ENCODE results near the gene MXRA8.
A peak's percentile ranks its signal among the peaks of the same experiment; 100 is the strongest.
"Not testable (repeated sequence)": the region's sequence is repeated elsewhere in the genome, so short reads cannot be mapped to it uniquely, and the experiment has no call there.

The MXRA8 gene, protein sequence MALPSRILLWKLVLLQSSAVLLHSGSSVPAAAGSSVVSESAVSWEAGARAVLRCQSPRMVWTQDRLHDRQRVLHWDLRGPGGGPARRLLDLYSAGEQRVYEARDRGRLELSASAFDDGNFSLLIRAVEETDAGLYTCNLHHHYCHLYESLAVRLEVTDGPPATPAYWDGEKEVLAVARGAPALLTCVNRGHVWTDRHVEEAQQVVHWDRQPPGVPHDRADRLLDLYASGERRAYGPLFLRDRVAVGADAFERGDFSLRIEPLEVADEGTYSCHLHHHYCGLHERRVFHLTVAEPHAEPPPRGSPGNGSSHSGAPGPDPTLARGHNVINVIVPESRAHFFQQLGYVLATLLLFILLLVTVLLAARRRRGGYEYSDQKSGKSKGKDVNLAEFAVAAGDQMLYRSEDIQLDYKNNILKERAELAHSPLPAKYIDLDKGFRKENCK

DNA sequence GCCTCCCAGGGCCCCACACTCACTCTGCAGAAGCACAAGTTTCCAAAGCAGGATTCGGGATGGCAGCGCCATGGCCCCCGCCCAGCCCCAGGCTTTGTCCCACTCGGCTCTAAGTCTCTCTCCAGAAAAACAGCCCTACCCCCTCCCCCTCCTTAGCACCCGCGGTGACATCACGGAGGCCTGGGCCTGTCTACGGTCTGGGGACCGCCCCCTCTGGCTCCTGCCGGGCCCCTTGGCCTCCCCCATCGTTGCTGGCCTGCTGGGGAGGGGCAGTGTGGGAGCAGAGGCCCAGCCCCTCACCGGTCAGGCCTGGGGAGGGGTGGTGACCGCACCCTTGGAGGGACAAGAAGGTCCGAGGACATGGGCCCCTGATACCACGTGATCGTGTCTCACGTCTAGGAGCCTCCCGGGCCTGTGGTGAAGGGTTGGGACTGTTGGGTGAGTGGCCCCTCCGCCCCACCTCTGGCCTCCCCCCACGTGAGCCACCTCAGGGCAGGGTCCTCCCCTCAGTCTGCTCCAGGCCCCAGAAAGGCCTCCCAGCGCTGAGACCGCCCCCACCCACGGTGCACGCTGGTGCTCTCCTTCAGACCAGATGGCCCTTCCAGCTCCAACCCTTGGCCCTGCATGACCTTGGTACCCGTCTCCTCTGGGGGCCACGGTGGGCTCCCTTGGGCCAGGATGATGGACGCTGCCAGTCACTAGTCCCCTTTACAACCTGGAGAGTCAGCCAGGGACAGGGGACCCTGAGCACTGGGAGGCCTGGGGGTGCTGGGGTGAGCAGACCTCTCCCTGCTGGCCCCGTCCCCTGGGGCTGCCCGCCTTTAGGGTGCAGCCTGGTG is at the start of gene MXRA8:
Gene MXRA8, minus strand, starts transcription at position 123 of the 839 bp plus-strand sequence. Its CDS starts 51 bp downstream, at position 72.
- peak; percentile 1 for DNase-seq

DNA sequence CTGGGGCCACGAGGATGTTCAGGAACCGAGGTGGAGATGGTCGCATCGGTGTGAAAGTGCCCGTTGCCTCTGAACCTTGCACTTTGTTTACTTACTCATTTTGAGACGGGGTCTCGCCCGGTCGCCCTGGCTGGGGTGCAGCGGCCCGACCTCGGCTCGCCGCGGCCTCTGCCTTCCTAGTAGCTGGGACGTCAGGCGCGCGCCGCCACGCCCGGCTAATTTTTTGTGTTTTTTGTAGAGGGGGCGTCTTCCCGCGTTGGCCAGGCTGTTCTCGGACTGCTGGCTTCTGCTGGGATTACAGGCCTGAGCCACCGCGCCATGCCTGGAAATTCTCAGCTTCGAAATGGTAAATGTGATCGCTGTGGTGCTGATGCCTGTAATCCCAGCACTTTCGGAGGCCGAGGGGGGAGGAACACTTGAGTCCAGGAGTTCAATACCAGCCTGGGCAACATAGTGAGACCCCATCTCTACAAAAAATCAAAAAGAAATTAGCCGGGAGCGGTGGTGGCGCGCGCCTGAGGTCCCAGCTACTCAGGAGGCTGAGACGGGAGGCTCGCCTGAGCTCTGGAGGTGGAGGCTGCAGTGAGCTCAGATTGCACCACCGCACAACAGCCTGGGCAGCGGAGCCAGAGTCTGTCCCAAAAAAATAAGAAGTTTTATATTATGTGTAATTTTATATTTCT is 49.4 kb upstream of the MXRA8 start:
- no peak for DNase-seq

DNA sequence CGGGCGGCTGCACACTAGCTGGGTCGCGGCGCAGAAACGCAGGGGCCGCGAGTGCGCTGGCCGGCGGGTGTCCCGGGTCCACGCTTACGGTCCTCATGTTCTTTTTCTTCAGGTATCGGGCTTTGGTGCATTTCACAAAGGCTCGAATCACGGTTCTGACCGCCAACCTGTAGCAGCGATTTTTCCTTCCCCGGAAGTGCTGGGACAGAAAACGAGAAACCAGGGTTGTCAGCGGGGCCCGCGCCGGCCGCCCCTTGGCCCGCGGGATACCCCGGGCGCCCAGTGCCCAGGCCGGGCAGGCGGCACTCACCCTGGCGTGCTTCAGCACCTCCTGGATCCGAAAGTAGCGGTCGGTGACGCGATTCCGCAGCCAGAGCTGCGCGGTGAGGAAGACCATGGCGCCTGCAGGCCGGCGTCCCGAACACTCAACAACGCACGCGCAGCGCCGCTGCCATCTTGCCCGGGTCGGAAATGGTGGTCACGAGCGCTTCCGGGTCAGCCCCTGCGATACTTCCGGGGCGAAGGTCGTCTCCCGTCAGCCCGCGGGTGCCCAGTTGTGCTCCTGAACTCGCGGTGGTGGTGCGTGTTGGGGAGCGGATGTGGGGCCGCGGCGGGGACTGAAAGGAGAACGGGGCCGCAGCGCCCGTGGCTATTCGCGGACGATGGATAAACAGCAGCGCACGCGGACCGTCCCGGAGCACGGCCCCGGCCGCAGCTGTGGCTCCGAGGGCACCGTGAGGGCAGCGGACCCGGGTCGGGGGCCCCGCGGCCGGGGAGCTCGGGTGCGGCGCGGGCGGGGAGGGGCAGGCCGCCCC is 48.7 kb upstream of the MXRA8 start, which contains the start of gene MRPL20:
Gene MRPL20, minus strand, starts transcription at position 473 of the 815 bp plus-strand sequence. Its CDS starts 76 bp downstream, at position 397.
- peak; percentile 96 for DNase-seq

DNA sequence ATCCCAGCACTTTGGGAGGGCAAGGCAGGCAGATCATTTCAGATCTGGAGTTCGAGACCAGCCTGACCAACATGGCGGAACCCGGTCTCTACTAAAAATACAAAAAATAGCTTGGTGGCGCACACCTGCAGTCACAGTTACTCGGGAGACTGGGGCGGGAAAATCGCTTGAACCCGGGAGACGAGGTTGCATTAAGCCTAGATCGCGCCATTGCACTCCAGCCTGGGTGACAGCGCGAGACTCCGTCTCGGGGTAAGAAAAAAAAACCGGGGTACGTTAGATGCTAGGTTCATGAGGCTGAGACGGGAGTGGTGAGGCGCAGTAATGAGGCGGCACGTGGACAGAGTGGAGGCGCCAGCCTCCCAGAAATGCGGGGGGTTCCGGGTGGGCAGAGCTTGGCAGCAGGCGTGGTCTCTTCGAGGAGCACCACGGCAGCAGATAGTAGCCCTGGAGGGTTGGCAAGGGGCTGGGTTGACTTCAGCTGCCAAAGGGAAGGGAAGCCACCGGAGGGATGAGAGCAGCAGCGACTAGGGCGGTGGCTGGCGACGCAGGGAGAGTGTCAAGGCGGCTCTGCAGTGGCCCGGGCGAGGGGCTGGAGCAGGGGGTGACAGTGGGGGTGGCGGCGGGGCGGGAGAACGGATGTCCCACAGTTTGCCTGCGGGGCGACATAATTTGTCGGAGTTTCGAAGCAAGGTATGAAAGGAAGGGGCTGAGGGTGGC is 47.9 kb upstream of the MXRA8 start:
- no peak for DNase-seq

DNA sequence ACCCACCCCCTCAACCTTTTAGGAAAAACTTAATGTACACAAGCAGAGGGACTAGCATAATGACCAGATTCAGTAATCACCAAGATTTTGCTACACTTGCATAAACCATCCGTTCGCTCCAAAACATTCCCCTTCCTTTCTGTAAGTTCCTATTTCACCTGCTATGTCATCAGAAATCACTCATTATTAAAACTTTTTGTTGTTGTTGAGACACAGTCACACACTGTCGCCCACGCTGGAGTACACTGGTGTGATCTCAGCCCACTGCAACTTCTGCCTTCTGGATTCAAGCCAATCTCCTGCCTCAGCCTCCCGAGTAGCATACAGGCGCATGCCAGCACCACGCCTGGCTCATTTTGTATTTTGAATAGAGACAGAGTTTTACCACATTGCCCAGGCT is 45.3 kb upstream of the MXRA8 start:
- no peak for DNase-seq

DNA sequence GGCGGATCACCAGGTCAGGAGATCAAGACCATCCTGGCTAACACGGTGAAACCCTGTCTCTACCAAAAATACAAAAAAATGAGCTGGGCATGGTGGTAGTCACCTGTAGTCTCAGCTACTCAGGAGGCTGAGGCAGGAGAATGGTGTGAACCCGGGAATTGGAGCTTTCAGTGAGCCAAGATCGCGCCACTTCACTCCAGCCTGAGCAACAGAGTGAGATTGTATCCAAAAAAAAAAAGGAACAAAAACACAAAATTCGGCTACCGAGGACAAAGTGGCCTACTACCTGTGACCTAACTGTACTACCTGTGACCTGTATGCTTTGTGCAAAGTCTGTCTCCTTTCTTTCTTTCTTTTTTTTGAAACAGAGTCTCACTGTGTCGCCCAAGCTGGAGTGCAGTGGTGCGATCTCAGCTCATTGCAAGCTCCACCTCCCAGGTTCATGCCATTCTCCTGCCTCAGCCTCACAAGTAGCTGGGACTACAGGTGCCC is 44.6 kb upstream of the MXRA8 start:
- not testable (repeated sequence) for DNase-seq

DNA sequence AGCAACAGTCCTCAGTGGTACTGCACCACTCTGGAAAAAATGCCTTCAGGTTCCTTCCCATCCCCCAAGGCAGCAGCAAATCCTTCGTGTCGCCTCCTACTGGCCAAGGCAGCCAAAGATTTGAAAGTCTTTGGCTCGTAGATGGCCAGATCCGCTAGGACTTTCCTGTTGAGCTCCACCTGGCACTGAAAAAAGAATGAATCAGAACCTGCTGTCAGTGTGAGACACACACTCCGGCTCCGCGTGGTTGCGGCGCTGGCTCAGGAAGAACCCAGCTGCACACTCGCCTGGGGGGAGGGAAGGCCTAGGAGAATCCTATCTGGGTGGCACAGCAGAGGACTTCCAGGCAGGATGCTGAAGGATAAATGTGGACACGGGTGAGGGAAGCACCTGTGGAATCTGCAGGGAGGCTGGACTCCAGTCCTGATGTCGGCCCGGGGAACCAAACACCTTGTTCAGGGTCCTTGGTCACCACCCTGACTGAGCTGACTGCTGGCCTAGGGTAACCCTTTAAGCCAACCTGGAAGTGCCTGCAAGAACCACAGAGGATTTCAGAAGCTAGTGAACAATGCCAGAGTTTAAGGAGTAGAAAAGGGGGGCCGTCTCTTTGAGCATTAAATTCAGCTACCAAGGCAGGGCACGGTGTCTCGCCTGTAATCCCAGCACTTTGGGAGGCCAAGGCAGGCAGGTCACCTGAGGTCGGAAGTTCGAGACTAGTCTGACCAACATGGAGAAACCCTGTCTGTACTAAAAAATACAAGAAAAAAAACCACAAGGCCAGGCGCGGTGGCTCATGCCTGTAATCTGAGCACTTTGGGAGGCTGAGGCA is 43.9 kb upstream of the MXRA8 start:
- peak; percentile 51 for DNase-seq

DNA sequence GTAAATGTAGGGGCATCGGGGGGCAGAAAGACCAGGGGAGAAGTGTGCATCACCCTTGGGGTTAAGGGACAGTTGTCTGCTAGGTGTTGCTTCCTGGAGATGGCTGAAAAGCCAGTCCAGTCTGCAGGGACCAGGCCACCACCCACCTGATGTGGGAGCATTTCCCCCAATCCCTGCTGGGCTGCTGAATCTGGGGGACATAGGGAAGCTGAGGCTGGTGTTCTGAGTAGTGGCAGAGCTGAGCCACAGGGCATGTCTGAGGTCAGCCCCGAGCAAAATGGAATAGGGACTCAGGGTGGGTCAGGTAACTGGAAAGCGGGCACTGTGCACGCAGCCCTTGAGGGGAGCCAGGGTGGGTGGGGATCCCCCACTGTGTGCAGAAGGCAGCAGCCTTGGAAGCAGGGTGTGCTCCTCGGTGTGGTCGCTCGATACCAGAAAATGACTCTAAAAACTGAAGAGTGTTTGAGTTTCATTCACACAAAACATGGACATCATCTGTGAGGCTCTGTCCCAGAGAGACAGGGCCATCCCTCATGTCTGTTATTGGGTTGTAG is 43.2 kb upstream of the MXRA8 start:
- DNase-seq, result no peak

DNA sequence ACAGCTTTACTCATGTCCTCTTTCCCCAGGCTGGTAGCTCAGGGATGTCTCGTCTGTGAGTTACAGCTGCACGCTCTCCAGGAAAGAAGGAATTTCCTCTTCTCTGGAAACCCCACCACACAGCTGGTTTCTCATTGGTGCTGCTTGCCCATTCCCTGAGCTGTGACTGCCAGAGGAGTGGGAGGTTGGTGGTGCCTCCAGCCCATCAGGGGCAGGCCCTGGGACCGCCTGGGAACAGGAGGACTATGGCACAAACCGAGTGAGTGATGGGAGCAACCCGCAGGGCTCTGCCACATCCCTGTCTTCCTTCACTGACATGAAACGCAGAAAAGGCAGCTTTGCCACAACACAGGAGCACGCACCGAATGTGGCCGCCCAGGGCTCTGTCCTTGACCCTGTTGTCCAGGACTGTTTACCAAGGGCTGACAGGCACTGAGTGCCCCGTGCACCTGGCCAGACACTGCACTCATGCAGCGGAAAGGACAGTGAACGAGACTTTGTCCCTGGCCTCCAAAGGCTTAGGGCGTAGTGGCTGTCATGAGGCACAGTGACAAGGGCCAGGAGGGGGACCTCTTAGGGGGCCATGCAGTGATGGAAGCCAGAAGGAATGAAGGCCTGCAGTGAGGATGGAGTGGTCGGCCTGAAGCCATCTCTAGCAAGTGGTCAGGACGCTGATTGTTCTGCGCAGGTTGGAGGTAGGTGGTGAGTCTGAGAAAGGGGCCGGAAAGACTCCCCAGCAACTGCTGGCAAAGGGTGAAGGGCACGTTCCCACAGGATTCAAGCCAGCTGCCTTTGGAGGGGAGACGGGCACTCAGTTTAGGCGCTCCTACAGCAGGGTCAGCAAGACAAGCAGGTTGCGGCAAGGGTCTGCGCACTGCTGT is 42.5 kb upstream of the MXRA8 start:
- no peak for DNase-seq

DNA sequence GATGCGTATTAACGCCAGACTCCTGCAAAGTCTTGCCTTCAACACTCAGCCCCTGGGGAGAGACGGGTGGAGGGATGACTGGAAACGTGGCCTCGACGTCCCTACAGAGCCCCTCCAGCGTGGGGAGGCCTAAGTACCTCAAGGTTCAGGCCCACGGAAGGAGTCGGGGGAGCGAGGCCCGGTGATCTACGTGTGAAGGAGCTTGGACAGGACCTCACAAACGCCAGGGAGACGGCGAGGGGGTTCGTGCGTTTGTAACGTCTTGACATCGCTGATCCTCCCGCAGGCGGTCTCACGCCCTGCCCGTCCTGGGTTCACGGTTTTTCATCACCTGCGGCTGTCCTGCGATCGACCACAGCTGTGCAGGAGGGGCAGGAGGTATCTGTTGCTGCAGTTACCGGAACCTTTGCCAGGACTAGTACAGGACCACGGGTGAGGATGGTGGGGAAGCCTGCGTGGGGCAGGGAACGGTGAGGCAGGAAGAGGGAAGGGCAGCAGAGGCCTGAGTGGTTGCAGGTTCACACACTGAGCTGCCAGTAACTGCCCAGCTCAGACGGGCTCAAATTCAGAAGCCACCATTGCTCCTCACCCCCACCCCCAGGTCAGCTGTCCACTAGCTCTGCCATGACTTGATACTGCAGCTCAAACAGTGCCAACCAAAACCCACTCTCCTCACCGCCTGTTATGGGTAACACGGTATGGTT is 41.7 kb upstream of the MXRA8 start:
- DNase-seq, result peak; percentile 33

DNA sequence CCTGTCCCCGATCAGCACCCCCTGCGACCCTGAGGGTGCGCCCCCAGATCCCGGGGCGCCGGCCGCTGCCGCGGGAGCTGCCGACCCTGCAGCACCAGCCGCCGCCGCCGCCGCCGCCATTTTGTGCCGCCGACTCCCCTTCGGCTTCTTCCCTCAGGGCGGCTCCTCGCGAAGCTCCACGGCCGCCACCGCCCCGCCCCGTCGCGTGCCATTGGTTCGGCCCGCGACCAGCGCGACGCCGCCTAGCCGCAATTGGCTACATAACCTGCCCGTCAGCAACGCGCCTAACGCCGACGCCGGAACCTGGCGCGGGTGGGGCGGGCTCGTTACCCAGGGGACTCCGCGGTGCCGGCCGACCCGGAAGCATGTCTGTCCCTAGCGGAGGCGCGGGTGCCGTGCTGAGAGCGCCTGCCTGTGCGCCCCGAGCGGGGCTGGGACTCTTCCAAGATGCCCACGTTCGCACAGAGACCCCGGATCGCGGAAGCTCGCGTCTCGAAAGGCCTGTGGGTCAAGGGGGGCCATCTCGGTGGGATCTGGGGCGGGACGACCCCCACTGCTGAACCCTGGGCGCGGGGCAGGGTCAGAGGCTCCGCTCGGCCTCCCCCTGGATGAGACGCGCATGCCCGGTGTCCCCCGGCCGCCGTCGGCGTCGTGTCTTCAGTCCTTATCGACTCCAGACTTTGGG is 41.0 kb upstream of the MXRA8 start, which contains the start of gene CCNL2:
Gene CCNL2, minus strand, starts transcription at position 149 of the 685 bp plus-strand sequence. Its CDS starts 29 bp downstream, at position 120.
- peak; percentile 100 for DNase-seq

DNA sequence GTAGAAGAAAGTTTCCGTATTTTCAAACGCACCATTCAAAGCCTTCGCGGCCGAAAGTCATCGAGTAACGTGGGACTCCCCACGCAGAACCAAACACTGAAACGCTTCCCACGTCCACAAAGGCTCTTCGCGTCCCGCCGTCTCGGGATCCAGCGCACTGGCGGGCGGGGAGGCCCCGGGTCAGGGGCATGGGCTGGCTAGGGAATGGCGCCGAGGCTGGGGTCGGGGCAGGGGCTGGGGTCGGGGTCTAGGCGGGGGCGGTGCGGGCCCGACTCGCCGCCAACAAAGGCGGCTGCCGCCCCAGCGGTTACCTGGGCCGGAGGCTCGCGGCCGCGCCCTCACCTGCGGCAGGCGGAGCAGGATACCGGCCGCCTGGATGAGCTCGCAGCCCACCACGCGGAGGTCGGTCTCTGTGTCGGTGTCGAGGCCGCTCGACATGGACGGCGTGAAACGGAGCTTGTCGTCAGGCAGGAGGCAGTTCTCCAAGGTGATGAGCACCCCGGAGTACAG is 40.4 kb upstream of the MXRA8 start:
- no peak for DNase-seq

DNA sequence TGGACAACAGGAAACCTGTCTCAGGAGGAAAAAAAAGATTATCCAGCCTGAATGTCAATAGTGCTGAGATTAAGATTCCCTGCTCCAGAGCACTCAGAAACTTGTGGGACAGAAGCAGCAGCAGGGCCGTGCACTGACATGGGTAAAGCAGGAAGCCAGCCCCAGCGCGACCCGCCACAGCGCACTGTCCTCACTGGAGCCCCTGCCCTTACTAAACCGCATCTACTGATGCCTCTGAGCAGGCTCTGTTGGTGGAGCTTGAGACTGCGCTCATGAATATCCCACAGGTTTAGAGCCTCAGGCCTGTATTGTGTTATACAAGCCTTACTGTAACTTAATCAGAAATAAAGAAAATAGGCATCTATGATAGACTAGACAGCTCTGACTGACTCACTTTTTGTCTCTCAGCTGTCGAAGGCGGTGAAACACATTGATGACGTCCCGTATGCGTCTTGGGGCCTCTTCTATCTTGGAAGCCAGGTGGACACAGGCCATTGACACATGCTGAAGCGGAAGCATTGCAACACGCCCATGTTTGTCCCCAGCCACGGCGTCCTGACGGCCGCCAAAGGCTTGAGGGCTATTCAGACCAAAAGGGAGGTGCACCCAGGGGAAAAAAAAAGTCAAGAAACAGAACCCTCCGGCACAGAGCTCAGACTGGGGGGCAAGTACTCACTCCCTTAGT is 39.6 kb upstream of the MXRA8 start:
- no peak for DNase-seq

DNA sequence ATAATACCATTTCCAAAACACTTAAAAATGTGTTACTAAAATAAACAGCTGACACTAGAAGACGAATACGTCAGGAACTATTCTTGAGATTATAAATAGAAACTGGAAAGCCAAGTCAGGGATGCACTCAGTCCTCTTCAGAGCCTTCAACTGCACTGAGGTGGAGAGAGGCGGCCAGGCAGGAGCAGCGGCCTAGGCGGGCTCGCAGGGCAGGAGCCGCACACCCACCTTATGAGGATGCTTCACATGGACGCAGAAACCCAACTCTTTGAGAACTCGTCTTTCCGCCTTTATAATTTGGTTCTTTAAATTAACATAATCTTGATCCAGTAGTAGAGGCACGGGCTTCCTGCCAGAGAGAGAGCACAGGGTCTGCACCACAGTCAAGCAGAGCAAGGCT is 36.8 kb upstream of the MXRA8 start:
- no peak for DNase-seq

DNA sequence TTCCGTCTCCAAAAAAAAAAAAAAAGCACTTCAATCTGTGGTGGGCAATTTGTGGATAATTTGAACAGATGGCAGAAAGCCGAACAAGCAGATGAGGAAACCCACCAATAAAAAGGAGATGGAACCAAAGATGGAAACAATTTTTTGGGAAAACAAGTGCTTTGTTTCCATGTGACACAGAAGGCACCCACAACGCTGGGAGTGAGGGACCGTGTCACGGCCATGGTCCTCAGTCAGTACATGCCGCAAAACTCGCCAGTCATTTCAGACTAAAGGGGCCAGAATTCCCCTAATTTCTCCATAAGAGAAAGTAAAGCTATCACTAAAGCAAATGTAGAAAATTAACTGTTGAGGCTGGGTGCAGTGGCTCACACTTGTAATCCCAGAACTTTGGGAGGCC is 35.8 kb upstream of the MXRA8 start:
- DNase-seq, result no peak

DNA sequence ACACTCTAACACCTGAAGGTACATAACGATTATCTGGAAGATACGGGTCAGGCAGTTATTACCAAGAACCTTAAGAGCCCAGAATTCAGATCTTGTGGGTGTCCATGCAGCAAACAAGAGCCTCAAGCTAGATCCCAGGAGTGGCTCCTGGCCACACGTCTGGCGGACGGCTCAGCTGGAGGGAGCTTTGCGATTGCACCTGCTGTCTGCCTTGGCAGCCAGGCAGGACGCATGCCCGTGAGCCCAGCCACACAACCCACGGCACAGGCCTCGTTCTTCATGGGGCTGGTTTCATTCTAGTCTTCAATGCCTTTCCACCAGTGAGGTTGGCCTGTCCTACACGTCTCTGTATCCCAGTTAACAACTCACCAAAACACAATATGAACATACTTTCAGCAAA is 35.1 kb upstream of the MXRA8 start:
- DNase-seq, result no peak

DNA sequence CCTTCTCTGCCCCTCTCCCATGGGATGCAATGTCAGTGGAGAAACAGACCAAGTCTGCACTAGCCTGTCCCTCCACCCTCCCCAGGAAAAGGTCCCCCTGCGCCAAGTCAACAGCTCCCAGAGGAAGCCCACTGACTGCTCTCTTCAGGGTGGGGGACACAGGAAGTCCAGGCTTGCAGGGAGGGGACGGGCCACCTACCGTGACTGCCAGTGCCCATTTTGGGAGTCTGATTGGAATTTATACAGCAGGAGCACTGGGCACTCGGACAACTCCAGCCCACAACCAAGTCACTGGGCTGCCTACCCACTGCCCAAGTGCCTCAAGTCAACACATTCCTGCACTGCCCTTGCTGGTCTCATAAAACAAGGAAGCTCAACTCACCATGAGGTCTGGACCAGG is 34.7 kb upstream of the MXRA8 start:
- no peak for DNase-seq
